Effector memory CD8-positive, alpha-beta T cell (primary cell): ENCODE results near the gene ASPSCR1.

ENCODE experiments used
- ATAC-seq: fragments of 150-1000 bp; cut with Tn5 transposase; replicated peaks from 2 replicates; pipeline ENCODE4 v1.10.0; 2021; ENCODE audit warnings: mild to moderate bottlenecking, moderate library complexity
- DNase-seq, 3 experiments: peaks; one replicate each; pipeline ENCODE4 v3.0.0; 2021
- H3K27ac Mint-ChIP-seq, 2 donors: one replicate each; pipeline ENCODE4 v1.8.0; 2022; ENCODE audit warnings: mild to moderate bottlenecking in 2 of 2, mixed read lengths in 2 of 2, moderate library complexity in 2 of 2
- H3K27me3 Mint-ChIP-seq, 2 donors: one replicate each; pipeline ENCODE4 v1.8.0; 2022; ENCODE audit warnings: mixed read lengths in 2 of 2
- H3K36me3 Mint-ChIP-seq: one replicate; pipeline ENCODE4 v1.8.0; 2022; ENCODE audit warnings: mild to moderate bottlenecking, moderate library complexity, mixed read lengths; ENCODE audit not compliant: insufficient read depth
- H3K4me1 Mint-ChIP-seq, 2 donors: one replicate each; pipeline ENCODE4 v1.8.0; 2022; ENCODE audit warnings: low read depth in 2 of 2, mixed read lengths in 2 of 2
- H3K4me3 Mint-ChIP-seq, 2 donors: one replicate each; pipeline ENCODE4 v1.8.0; 2022; ENCODE audit warnings: mild to moderate bottlenecking in 2 of 2, mixed read lengths in 2 of 2, moderate library complexity in 2 of 2
- H3K9me3 Mint-ChIP-seq, 2 donors: one replicate each; pipeline ENCODE4 v1.8.0; 2022; ENCODE audit warnings: mixed read lengths in 2 of 2

The ASPSCR1 gene

DNA sequence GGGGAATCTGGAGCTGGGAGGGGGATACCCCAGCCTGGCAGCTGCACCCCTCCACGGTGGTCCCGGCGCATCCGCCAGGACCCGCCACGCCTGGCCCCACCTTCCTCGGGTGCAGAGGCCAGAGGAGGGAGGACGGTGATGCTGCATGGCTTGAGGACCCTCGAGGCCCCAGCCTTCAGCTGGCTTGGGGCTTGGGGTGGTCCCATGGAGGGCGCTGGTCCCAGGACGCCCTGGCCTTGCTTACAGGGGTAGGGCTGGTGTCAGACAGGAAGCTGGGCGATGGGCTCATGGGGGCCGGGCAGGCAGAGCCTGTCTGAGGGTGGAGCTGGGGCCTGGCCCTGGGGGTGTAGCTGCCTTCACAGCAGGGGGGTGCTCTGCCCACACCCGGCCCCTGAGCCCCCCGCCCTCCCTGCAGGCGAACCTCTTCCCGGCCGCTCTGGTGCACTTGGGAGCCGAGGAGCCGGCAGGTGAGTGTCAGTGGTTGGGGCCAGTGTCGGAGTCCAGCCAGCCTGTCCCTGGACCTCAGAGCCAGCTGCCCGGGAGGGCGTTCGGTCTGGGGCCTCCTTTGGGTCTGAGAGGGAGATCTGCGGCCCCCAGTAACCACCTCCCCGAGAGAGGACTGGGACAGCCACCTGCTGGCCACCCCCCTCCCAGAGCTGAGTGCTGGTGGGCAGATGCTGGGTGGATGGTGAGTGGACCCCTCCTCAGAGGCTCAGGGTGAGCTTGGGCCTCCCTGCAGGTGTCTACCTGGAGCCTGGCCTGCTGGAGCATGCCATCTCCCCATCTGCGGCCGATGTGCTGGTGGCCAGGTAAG lies 38.8 kb downstream of the ASPSCR1 start:
- no peaks in the 10 kb centered on the region for H3K27me3 Mint-ChIP-seq
- peaks cover 1 to 8% of the 10 kb centered on the region in 2 donors for H3K4me1 Mint-ChIP-seq
- H3K9me3 Mint-ChIP-seq = no peaks in the 10 kb centered on the region
- H3K4me3 Mint-ChIP-seq = no peak overlapping the region
- no peak for ATAC-seq
- no peaks in the 10 kb centered on the region for H3K36me3 Mint-ChIP-seq
- no peak overlapping the region for H3K27ac Mint-ChIP-seq
- no peak for DNase-seq

DNA sequence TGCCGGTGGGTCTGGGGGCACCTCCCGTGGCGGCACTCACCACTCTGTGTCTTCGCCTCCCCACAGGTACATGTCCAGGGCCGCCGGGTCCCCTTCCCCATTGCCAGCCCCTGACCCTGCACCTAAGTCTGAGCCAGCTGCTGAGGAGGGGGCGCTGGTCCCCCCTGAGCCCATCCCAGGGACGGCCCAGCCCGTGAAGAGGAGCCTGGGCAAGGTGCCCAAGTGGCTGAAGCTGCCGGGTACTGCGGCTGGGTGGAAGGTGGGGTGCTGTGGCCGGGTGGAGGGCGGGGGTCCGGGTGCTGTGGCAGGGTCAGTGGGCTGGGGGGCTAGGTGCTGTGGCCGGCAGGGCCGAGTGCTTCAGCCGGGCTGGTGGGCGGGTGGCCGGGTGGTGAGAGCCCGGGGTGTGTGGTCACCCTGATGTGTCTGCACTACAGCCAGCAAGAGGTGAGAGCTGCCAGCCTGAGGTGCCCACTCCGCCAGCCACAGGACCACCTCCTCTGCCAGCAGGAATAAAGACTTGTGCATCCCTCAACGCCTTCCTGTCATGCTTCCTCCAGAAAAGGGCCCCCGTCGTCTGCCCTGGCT lies 39.5 kb downstream of the ASPSCR1 start:
- no peak for ATAC-seq
- Mint-ChIP-seq H3K27ac (no peak overlapping the region), H3K27me3 (no peaks in the 10 kb centered on the region), H3K4me1 (peaks cover 8 to 14% of the 10 kb centered on the region in 2 donors), H3K9me3 (no peaks in the 10 kb centered on the region), H3K36me3 (peaks cover 3% of the 10 kb centered on the region), H3K4me3 (no peak overlapping the region)
- DNase-seq = no peak

DNA sequence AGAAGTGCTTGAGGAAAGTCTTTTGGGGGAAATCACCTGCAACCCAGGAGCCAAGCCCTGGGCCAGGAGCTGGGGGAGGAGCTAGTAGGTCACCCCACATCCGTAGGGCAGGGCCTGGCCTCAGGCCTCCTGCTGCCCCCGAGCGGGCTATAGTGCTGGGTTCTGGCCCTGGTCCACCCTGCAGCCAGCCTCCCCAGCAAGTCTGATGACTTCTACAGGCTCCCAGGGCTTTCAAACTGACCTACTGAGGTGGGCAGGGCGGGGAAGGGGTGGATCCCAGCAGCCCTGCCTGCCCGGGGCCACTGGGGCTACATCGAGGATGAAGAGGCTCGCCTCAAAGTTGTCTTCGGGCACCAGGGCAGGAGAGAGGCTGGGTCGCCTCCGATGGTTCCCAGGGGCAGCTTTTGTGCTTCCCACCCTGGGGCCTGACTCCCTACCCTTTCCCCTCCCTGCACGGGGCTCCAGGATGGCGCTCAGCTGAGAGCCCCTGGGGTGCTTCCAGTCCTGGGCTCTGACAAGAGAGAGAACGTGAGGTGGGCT lies 40.3 kb downstream of the ASPSCR1 start:
- Mint-ChIP-seq H3K4me3 (no peak overlapping the region), H3K27me3 (no peaks in the 10 kb centered on the region), H3K27ac (no peak overlapping the region), H3K4me1 (peaks cover 10 to 16% of the 10 kb centered on the region in 2 donors), H3K9me3 (no peaks in the 10 kb centered on the region), H3K36me3 (peaks cover 3% of the 10 kb centered on the region)
- ATAC-seq = no peak
- no peak for DNase-seq

DNA sequence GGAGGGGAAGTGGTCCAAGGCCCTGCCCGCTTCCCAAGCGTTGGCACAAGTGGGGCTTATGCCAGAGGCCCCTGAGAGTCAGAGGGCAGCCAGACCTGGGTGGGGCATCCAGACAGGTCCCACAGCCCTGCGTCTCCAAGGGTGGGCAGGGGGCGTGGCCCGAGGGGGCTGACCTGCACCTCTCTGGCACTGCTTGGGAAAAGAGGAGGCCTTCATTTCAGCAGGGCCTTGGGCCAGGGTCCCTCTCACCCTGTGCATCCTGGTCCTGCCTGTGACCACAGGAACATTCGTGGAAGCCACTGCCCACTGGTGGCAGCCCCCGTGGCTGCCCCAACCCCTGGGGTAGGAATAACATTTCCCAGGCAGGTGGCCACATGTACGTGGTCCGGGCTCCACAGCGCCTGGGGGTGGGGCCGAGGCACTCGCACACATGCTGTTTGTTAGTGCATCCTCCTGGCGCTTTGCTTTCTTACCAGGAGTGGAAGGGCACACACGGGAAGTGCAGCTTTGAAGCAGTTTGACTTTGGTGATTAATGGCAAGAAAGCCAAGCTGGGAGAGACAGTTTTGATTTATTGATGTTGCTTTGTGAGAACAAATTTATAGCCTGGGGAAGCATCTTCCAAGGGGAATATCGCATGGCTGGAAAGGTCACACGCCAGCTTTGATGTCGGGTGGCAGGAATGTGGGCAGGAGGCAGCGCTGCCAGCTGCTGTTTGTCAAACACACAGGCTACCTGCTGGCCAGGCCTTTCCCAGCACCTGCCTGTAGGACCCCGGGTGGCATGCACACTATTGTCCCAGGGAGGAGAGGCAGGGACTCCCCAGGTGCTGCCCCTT lies 40.9 kb downstream of the ASPSCR1 start:
- Mint-ChIP-seq H3K9me3 (no peaks in the 10 kb centered on the region), H3K4me3 (no peak overlapping the region), H3K27ac (no peak overlapping the region), H3K36me3 (peaks cover 8% of the 10 kb centered on the region), H3K4me1 (peaks cover 10 to 16% of the 10 kb centered on the region in 2 donors), H3K27me3 (no peaks in the 10 kb centered on the region)
- ATAC-seq = no peak
- DNase-seq = no peak

DNA sequence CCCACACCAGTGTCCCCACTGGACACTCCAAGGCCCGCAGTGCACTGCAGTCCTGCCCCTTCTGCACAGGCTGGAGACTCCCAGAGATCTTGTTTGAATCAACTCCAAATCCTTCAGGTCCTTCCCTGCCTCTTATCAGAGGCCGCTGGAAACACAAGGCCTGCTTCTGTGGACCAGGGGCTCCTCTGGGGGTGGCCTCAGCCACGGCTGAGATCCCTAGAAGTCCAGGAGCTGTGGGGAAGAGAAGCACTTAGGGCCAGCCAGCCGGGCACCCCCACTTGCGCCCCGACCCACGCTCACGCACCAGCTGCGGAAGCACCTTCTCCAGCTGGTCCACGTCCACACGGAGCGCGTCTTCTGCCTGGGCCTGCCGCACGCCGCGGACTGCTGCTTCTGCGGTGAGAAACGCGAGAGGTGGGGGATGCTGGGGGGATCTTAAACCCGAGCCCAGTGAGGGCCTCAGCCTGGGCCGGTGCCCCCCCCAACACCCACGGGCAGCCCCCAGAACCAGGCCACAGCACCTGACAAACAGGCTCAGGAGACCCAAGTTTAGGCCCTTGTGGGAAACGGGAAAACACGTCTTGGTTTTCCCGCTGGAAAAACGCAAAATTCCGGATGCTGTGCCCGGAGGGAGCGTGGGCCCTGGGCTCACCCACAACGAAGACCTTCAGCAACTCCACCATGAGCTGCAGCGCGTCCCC lies 41.7 kb downstream of the ASPSCR1 start:
- Mint-ChIP-seq H3K27me3 (no peaks in the 10 kb centered on the region), H3K9me3 (no peaks in the 10 kb centered on the region), H3K27ac (no peak overlapping the region), H3K4me3 (no peak overlapping the region), H3K4me1 (peaks cover 10 to 22% of the 10 kb centered on the region in 2 donors), H3K36me3 (peaks cover 8% of the 10 kb centered on the region)
- no peak for DNase-seq
- no peak for ATAC-seq

DNA sequence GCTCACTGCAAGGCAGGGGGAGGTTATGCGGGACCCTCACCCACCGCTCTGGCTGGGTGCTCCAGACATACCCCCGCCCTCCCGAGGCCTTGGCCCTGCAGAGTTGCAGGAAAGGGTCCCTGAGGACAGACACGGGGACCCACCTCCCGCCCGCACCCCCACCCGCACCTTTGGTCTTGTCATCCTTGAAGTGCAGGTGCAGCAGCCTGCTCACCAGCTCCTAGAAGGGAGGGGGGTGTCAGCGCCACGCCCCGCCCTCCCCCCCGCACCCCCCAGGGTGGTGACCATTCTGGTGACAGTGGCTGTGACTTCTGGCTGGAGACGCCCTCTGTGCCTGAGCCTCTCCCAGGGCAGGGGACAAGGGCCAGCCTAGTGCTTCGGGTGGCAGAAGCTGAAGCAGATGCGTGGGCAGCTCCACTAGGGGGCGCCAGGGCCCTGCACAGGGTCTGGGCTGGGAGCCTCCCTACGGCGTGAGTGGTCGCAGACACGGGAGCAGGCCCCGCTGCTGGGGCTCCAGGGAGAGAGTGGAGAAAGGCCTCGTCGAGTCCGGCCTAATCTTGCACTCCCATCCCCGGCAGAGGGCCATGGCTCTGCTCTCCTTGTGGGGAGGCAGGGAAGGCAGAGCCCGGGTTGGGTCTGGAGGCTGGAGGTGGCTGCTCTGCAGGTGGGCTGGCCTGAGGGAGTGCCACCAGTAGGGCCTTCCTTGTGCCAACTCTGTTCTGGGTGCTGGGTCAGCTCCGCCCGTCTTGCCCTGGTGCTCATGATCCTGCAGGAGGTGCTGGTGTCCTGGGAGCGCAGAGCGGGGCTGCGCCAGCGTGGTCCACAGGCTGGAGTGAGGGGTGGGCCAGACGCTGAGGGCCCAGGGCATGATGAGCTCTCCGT lies 42.5 kb downstream of the ASPSCR1 start:
- Mint-ChIP-seq H3K4me3 (peak overlapping the region; percentile 12 to 39), H3K27ac (no peak overlapping the region)

DNA sequence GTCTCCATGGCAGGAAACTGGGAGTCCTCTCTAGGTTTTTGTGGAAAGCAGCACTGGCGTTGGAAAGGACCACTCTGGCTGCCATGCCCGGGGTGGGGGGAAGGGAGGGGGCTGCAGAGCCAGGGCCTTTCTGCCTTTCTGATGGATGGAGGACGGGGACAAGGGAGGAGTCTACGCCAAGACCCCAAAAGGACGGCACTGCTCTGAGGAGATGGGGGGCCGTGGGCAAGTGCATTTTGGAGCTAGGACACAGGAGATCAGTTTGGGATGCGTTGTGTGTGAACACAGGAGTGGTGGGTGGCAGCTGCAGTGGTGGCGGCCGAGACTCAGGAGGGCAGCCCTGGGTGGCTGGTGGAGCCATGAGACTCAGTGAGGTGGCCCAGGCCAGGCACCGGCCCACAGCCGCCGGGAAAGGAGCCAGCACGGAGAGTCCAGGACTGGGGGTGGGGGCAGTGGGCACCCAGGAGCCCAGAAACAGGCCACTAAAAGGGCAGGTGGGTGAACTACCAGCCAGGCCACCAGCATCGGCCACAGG lies 43.2 kb downstream of the ASPSCR1 start:
- peaks cover 11% of the 10 kb centered on the region for H3K36me3 Mint-ChIP-seq
- H3K9me3 Mint-ChIP-seq = no peaks in the 10 kb centered on the region
- no peak for ATAC-seq
- no peak overlapping the region for H3K27ac Mint-ChIP-seq
- peaks cover 13 to 23% of the 10 kb centered on the region in 2 donors for H3K4me1 Mint-ChIP-seq
- no peaks in the 10 kb centered on the region for H3K27me3 Mint-ChIP-seq
- H3K4me3 Mint-ChIP-seq = peak overlapping the region; percentile 12 to 39
- DNase-seq = no peak

More for the DNA sequence above, 42.5 kb downstream of the ASPSCR1 start:
- no peak for ATAC-seq
- Mint-ChIP-seq H3K27me3 (no peaks in the 10 kb centered on the region), H3K4me1 (peaks cover 10 to 23% of the 10 kb centered on the region in 2 donors), H3K36me3 (peaks cover 8% of the 10 kb centered on the region), H3K9me3 (no peaks in the 10 kb centered on the region)
- DNase-seq = peak; percentile 53 to 60 (median 58)

DNA sequence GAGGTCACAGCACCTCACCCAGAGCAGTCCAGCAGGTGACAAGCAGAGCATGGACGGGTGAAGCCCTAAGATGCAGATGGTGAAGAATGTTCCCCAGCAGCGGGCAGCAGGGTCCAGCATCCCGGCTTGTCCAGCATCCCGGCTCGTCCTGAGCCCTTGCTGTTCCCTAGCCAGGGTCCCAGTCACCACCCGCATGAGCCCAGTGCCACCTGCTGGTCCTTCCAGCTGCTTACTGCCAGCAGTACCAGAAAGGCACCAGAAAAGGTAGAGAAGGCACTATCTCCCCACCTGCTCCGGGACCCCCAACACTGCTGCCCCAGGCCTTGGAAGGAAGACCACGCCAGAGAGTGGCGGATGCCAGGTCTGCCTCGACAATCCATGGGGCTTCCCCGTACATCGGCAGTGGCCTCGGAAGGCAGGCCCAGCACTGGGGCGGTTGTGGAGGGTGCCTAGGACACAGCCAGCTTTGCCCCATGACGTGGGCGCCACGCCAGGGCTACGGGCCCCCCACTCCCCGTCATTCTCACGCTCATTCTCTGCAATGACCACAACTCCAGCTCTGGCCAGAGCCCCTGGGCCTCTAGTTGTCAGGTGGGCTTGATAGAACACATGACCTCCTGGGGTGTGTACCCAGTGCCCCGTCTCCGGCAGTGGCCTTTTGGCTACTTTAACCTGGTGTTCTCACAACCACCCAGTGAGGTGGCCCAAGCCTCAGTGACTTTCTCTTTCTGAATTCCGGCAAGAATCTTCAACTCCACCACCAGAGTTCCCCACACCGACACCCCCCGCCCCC lies 43.9 kb downstream of the ASPSCR1 start:
- Mint-ChIP-seq H3K27ac (peak overlapping the region in 1 of 2 donors; percentile 29), H3K4me1 (peaks cover 13 to 23% of the 10 kb centered on the region in 2 donors), H3K27me3 (no peaks in the 10 kb centered on the region), H3K36me3 (peaks cover 11% of the 10 kb centered on the region), H3K9me3 (no peaks in the 10 kb centered on the region), H3K4me3 (peak overlapping the region; percentile 72 to 80)
- peak in 1 of 3 experiments; percentile 36 for DNase-seq
- no peak for ATAC-seq

DNA sequence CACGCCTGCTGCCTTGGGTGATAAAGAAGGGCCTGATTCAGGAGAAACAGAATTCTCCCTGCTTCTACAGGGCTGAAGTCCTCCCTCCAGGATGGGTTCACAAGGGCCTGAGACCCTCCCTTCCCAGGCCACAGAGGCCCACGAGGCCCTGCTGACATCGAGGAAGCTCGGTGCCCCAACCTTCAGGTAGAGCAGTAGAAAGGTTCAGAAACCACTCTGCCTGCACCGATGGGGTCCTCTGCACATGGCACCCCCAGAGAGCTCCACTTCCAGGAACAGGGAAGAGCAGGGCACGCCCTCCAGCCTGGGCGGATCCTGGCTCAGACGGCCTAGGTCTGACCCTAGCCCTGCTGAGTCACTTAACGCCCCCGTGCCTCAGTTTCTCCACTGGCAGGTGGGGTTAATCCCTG lies 44.5 kb downstream of the ASPSCR1 start:
- no peak for DNase-seq
- H3K27me3 Mint-ChIP-seq = no peaks in the 10 kb centered on the region
- H3K9me3 Mint-ChIP-seq = no peaks in the 10 kb centered on the region
- peak overlapping the region; percentile 72 to 80 for H3K4me3 Mint-ChIP-seq
- ATAC-seq = no peak
- H3K27ac Mint-ChIP-seq = peak overlapping the region in 1 of 2 donors; percentile 29
- peaks cover 13 to 23% of the 10 kb centered on the region in 2 donors for H3K4me1 Mint-ChIP-seq
- peaks cover 11% of the 10 kb centered on the region for H3K36me3 Mint-ChIP-seq

DNA sequence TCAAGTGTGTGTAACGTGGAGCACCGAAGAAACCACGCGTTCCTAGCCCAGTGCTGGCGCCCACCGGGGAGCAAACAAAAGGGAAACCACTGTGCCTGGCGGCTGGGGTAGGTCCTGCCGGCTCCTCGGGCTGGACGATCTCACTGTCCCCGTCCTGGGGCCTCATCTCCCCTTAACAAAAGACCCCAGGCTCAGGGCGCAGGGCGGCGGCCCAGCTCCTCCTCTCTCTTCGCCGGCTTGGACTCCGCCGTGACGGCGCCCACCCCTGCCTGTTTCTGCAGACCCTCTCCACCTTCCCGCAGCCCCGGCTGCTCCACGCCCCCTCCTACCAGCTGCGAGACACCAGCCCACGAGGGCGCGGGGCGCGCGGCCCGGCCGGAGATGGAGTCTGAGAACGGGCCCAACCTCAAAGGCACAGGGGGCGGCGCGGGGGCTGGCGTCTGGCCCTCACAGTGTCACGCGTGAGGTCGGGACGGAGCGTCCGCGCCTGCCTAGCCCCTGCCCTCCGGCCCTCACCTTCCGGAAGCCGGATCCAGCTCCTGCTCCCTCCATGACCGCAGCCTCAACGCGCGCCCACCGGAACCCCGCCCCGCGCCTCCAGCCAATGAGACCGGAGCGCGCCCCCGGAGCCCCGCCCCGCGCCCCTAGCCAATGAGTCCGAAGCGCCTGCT lies 45.0 kb downstream of the ASPSCR1 start, which contains the start of gene CENPX:
Gene CENPX, minus strand, starts transcription at position 569 of the 671 bp plus-strand sequence. Its CDS starts 17 bp downstream, at position 552.
- DNase-seq (no peak), ATAC-seq (peak; percentile 23)
- H3K4me1 Mint-ChIP-seq = peaks cover 13 to 23% of the 10 kb centered on the region in 2 donors
- H3K27ac Mint-ChIP-seq = peak within 1 kb of the TSS in 1 of 2 donors; percentile 77
- H3K27me3 Mint-ChIP-seq = no peaks in the 10 kb centered on the region
- H3K4me3 Mint-ChIP-seq = peak within 1 kb of the TSS; percentile 72 to 80
- peaks cover 11% of the 10 kb centered on the region for H3K36me3 Mint-ChIP-seq
- no peaks in the 10 kb centered on the region for H3K9me3 Mint-ChIP-seq

DNA sequence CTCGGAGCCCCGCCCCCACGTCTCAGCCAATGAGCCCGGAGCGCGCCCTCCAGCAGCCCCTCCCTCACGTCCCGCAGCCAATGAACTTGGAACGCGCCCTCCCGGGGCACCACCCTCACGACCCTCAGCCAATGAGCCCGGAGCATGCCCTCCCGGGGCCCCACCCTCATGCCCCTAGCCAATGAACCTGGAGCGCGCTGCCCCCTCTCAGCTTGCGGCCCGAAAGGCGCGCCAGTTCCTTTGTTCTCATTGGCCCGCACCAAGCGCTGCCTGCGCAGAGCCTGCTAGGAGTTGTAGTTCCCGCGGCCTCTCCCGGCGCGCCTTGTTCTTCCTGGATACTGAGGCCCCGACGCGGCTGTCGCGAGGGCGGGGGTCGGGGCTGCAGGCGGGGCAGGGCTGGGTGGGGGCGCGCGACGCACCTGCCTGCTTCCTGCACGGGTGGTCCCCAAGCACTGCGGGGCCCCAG lies 45.6 kb downstream of the ASPSCR1 start, which contains the start of gene LRRC45:
Gene LRRC45, plus strand, starts transcription at position 325 of the 466 bp plus-strand sequence. CDS start 339 bp downstream, outside the sequence.
- H3K27me3 Mint-ChIP-seq = no peaks in the 10 kb centered on the region
- H3K27ac Mint-ChIP-seq = peak within 1 kb of the TSS in 1 of 2 donors; percentile 77

More for the DNA sequence above, 45.6 kb downstream of the ASPSCR1 start, which contains the start of gene LRRC45:
- H3K4me3 Mint-ChIP-seq = peak within 1 kb of the TSS; percentile 72 to 80
- DNase-seq (peak; percentile 98 to 99 (median 99)), ATAC-seq (peak; percentile 93)
- H3K36me3 Mint-ChIP-seq = peaks cover 11% of the 10 kb centered on the region
- no peaks in the 10 kb centered on the region for H3K9me3 Mint-ChIP-seq
- peaks cover 13 to 25% of the 10 kb centered on the region in 2 donors for H3K4me1 Mint-ChIP-seq
